Activated CD8-positive, alpha-beta T cell treated with anti-CD3 and anti-CD28 coated beads for 36 hours (primary cell): ENCODE results near the gene CORO2A. TPM values are rescaled to one million over a fixed set of nuclear protein-coding genes. Genes with fewer than 3 reads are reported as not detected.

ENCODE experiments used
- ATAC-seq: fragments of 200-7000 bp; cut with Tn5 transposase; one replicate; pipeline ENCODE4 v1.10.0; 2021; ENCODE audit warnings: mild to moderate bottlenecking, moderate library complexity
- CTCF ChIA-PET: fragments of 350-600 bp; sonication (Branson Sonifier 250); formaldehyde crosslinking; loops from one replicate; lab custom pipeline; 2021; ENCODE audit warnings: antibody characterized with exemption; lab: Charles Lee
- POLR2A ChIA-PET: fragments of 350-600 bp; sonication (Branson Sonifier 250); formaldehyde crosslinking; loops from one replicate; lab custom pipeline; 2021; ENCODE audit warnings: antibody characterized with exemption; lab: Charles Lee
- DNase-seq: peaks from one replicate; pipeline ENCODE4 v3.0.0-alpha.2; 2020
- H3K27ac Mint-ChIP-seq: one replicate; pipeline ENCODE4 v1.8.0; 2021; ENCODE audit warnings: mild to moderate bottlenecking, mixed read lengths
- H3K27me3 Mint-ChIP-seq: one replicate; pipeline ENCODE4 v1.8.0; 2021; ENCODE audit warnings: mixed read lengths
- H3K36me3 Mint-ChIP-seq: one replicate; pipeline ENCODE4 v1.8.0; 2021; ENCODE audit warnings: low read depth, mixed read lengths
- H3K4me1 Mint-ChIP-seq: one replicate; pipeline ENCODE4 v1.8.0; 2021; ENCODE audit warnings: low read depth, mixed read lengths
- H3K4me3 Mint-ChIP-seq: one replicate; pipeline ENCODE4 v1.8.0; 2021; ENCODE audit warnings: mild to moderate bottlenecking, moderate library complexity, mixed read lengths
- H3K9me3 Mint-ChIP-seq: one replicate; pipeline ENCODE4 v1.8.0; 2021; ENCODE audit warnings: mixed read lengths
- intact Hi-C: fragments of 100-400 bp; cut with micrococcal nuclease; formaldehyde crosslinking; loops from one replicate; pipeline ENCODE4 v1.10.0; 2022
- total RNA-seq, 2 experiments: library from RNA; stranded (reverse); gene quantifications; one replicate each; pipeline ENCODE4 v1.2.3, GENCODE V29; 2021
- TF ChIP-seq, protein P1 (sequence below): fragments of 200-600 bp; IDR thresholded peaks from one replicate; pipeline ENCODE4 v1.8.0; 2022; ENCODE audit warnings: antibody characterized with exemption, mild to moderate bottlenecking

CORO2A gene
- total RNA-seq, 2 experiments from 2014 or later = 12.2 to 13.4 TPM

DNA sequence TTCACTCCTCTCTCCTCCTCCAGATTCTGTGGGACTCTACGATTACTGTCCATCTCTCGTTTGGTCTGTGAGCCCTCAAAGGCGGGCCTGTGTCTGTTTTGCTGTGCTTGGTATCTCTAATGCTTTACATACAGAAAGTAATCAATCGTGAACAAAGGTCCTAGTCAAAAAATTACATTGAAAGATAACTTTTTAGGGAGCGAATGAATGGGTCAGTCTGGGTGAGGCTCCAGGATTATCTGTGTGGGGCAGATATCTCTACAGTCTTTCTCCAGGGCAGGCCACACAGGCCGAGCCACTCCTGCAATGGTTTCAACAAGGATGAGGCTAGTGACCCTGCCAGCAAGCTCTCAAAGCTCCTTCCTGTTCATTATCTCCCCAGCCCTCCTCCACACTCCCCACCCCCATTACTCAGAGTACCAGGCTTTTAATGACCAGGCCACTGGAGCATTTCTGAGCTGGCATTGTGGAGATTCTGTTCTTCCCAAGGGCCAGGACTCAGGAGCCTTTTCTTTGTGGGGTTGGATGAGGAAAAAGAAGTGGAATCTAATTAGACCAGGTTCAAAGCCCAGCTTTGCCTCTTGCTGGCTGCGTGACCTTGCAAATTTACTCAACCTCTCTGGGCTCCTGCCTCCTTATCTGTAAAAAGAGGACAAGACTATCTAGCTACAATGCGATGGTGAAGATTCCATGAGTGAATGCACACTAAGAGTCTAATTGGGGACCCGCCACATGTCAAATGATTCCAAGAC lies 10.2 kb downstream of the CORO2A start:
- Mint-ChIP-seq H3K27ac (no peak overlapping the region), H3K36me3 (no peaks in the 10 kb centered on the region), H3K4me3 (no peak overlapping the region), H3K4me1 (peaks cover 18% of the 10 kb centered on the region), H3K9me3 (no peaks in the 10 kb centered on the region), H3K27me3 (no peaks in the 10 kb centered on the region)
- TF ChIP-seq, protein P1, sequence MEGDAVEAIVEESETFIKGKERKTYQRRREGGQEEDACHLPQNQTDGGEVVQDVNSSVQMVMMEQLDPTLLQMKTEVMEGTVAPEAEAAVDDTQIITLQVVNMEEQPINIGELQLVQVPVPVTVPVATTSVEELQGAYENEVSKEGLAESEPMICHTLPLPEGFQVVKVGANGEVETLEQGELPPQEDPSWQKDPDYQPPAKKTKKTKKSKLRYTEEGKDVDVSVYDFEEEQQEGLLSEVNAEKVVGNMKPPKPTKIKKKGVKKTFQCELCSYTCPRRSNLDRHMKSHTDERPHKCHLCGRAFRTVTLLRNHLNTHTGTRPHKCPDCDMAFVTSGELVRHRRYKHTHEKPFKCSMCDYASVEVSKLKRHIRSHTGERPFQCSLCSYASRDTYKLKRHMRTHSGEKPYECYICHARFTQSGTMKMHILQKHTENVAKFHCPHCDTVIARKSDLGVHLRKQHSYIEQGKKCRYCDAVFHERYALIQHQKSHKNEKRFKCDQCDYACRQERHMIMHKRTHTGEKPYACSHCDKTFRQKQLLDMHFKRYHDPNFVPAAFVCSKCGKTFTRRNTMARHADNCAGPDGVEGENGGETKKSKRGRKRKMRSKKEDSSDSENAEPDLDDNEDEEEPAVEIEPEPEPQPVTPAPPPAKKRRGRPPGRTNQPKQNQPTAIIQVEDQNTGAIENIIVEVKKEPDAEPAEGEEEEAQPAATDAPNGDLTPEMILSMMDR = no peak
- DNase-seq (no peak), ATAC-seq (no peak)
- ChIA-PET CTCF (interaction anchor here (0.9 to 2.4 kb wide), 3 partner anchors 9 to 23 kb away, joined by 4 to 9 read pairs (median 4); partner anchors contain the start of gene CORO2A), POLR2A (no interaction called here)
- intact Hi-C loops = no loop called here

DNA sequence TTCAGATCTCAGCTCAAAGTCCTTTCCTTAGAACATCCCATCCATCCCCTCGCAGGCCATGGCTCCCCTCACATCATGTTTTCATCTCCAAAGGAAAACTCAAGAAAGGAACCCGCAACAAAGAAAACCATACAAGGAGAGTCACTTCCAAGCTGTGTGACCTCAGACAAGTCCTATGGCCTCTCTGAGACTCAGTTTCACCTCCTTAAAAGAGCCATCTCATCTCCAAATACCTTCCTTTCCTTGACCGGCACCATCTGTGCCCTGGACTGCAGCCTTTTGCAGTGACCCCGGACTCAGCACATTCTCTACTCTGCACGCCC lies 10.7 kb downstream of the CORO2A start:
- intact Hi-C loops = no loop called here

DNA sequence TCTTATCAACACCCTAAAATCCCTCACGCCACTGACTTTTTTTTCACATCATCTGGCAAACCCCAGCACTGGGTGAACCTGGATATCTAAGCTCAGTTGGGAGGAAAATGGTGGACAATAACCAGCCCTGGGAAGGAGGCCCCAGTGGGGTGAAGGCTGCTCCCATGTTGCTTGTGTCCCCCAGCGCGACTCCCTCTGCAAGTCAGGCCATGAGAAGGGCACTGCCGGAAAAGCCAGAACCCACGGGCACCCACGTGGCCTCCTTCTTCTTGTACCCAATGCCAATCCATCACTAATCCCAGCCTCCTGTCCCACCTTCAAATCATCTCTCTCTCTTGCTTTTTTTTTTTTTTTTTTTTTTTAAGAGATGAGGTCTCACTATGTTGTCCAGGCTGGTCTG lies 11.4 kb downstream of the CORO2A start:
- H3K4me1 Mint-ChIP-seq = peaks cover 20% of the 10 kb centered on the region
- ChIA-PET CTCF (interaction anchor here (2.4 kb wide), 1 partner anchor 11 kb away, joined by 9 read pairs; the partner anchor contains the start of gene CORO2A), POLR2A (no interaction called here)
- no peaks in the 10 kb centered on the region for H3K9me3 Mint-ChIP-seq
- H3K36me3 Mint-ChIP-seq = no peaks in the 10 kb centered on the region
- TF ChIP-seq, protein P1 = no peak
- no peak overlapping the region for H3K27ac Mint-ChIP-seq
- no peaks in the 10 kb centered on the region for H3K27me3 Mint-ChIP-seq
- ATAC-seq = no peak
- intact Hi-C loops = no loop called here
- no peak for DNase-seq
- no peak overlapping the region for H3K4me3 Mint-ChIP-seq

More for the DNA sequence above, 10.7 kb downstream of the CORO2A start:
- Mint-ChIP-seq H3K27me3 (no peaks in the 10 kb centered on the region), H3K9me3 (no peaks in the 10 kb centered on the region), H3K27ac (no peak overlapping the region), H3K36me3 (no peaks in the 10 kb centered on the region), H3K4me1 (peaks cover 18% of the 10 kb centered on the region), H3K4me3 (no peak overlapping the region)
- CTCF ChIA-PET = interaction anchor here (2.4 kb wide), 1 partner anchor 10 kb away, joined by 9 read pairs; the partner anchor contains the start of gene CORO2A
- POLR2A ChIA-PET = no interaction called here
- ATAC-seq (no peak), DNase-seq (no peak)
- TF ChIP-seq, protein P1 = no peak

DNA sequence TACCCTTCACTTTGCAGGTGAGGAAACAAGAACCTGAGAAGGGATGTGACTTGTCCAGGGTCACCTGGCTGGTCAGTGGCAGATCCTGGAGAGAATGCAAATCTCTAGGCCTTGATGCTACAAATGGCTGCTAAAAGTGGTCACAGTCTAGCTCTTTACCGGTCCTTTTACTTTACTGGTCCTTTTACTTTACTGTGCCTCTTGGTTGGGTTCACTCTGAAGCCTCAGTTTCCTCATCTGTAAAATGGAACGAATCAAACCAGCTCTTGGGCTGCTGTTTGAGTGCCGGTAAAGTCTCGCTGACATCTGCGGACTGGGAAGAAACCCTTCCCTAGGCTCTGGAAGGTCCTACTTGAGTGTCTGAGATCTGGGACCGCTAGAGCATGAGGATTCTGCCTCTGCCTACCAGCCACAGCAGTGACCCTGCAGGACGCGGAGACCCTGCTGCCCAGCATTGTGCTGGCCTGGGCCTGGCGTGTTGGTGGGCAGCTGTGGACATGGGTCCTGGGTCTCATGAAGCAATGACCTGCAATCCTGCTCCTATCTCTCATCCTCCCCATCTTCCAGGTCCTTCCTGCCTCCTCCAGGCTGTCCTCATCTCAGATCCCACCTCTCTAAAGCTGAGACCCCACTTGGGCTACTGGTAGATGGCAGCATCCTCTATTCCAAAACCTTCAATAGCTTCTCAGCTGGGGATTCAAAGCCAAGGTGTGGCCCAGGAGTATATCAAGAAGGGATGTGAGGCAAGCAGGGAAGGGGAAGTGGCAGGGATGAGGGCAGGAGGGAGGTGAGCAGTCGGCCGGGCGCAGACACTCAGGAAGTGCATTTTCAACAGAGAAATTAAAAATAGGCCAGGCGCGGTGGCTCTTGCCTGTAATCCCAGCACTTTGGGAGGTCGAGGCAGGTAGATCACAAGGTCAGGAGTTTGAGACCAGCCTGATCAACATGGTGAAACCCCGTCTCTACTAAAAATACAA lies 13.3 kb downstream of the CORO2A start:
- intact Hi-C loops = no loop called here
- peaks cover 20% of the 10 kb centered on the region for H3K4me1 Mint-ChIP-seq
- no peak overlapping the region for H3K4me3 Mint-ChIP-seq
- ChIA-PET CTCF (interaction anchor here (0.9 to 1.0 kb wide), 2 partner anchors 9 to 69 kb away, joined by 3 read pairs; no protein-coding TSS in a partner anchor), POLR2A (interaction anchor here (1.1 to 1.6 kb wide), 2 partner anchors 11 to 13 kb away, joined by 3 to 5 read pairs; partner anchors contain the start of gene CORO2A)
- H3K9me3 Mint-ChIP-seq = no peaks in the 10 kb centered on the region
- TF ChIP-seq, protein P1 = no peak
- DNase-seq = no peak
- no peak overlapping the region for H3K27ac Mint-ChIP-seq
- ATAC-seq = no peak
- no peaks in the 10 kb centered on the region for H3K36me3 Mint-ChIP-seq
- no peaks in the 10 kb centered on the region for H3K27me3 Mint-ChIP-seq
